GM13976 (cell line): Measurements from ENCODE around the gene ABLIM2.

Experiments used
- DNase-seq: peaks from one replicate; pipeline ENCODE4 v3.0.0; 2012; ENCODE audit warnings: low spot score
- CTCF ChIP-seq: IDR thresholded peaks from 2 replicates; pipeline ENCODE4 v1.5.1; 2012; ENCODE audit warnings: borderline replicate concordance, mild to moderate bottlenecking; ENCODE audit not compliant: insufficient read depth; ENCODE audit errors: extremely low read depth, missing control alignments, control extremely low read depth
- in situ Hi-C: fragments of 300-500 bp; cut with MboI; formaldehyde crosslinking; loops from one replicate; pipeline ENCODE4 v1.12.0; 2022; ENCODE audit warnings: low sequenced_read_pairs, mixed read lengths, inconsistent platforms; ENCODE audit not compliant: unreplicated experiment

The ABLIM2 gene

GRCh38 chr4:8158710-8159536 lies at the start of gene ABLIM2:
ABLIM2 (minus strand) TSS chr4:8158813; CDS start chr4:8158689, 124 bp downstream.
- no peak for TF ChIP-seq CTCF
- DNase-seq = peak; percentile 100

GRCh38 chr4:8207314-8207713 lies 48.7 kb upstream of the ABLIM2 start:
- in situ Hi-C loops = no loop called here
- TF ChIP-seq CTCF = no peak
- DNase-seq = no peak

More at GRCh38 chr4:8158710-8159536, at the start of gene ABLIM2:
- in situ Hi-C loops = no loop called here

GRCh38 chr4:8205749-8206611 lies 47.4 kb upstream of the ABLIM2 start:
- no peak for TF ChIP-seq CTCF
- DNase-seq = no peak
- in situ Hi-C loops = no loop called here

GRCh38 chr4:8205241-8205707 lies 46.7 kb upstream of the ABLIM2 start:
- in situ Hi-C loops = no loop called here
- TF ChIP-seq CTCF = no peak
- no peak for DNase-seq

- in situ Hi-C loops = no loop called here
- no peak for DNase-seq
- no peak for TF ChIP-seq CTCF
Observed at GRCh38 chr4:8204576-8205227, 46.1 kb upstream of the ABLIM2 start.

GRCh38 chr4:8203817-8204216 lies 45.2 kb upstream of the ABLIM2 start:
- TF ChIP-seq CTCF = no peak
- in situ Hi-C loops = no loop called here
- DNase-seq = no peak
